Left lung (tissue), 10 donors: ENCODE data around the gene CDK5. TPM values are rescaled to one million over a fixed set of nuclear protein-coding genes. Genes with fewer than 3 reads are reported as not detected.
A peak's percentile ranks its signal among the peaks of the same experiment; 100 is the strongest.
"Not testable (repeated sequence)": the region's sequence is repeated elsewhere in the genome, so short reads cannot be mapped to it uniquely, and the experiment has no call there.

Experiments
- ATAC-seq: fragments of 200-7000 bp; cut with Tn5 transposase; one replicate; pipeline ENCODE4 v1.9.1; 2020; ENCODE audit warnings: moderate library complexity
- DNase-seq, 4 donors: peaks; one replicate each; pipeline ENCODE4 v3.0.0-alpha.2; 2013 to 2020
- H3K27ac ChIP-seq, 2 donors: fragments of 200-600 bp; sonication (generic) in 1 of 2; one replicate each; pipeline versions ENCODE4 v1.5.0 to v1.8.0; 2020 to 2021
- H3K27me3 ChIP-seq, 2 donors: fragments of 200-600 bp; sonication (generic) in 1 of 2; one replicate each; pipeline versions ENCODE4 v1.5.0 to v1.8.0; 2020 to 2021
- H3K36me3 ChIP-seq, 2 donors: fragments of 200-600 bp; sonication (generic) in 1 of 2; one replicate each; pipeline versions ENCODE4 v1.5.0 to v1.8.0; 2020 to 2021
- H3K4me1 ChIP-seq, 2 donors: fragments of 200-600 bp; one replicate each; pipeline ENCODE4 v1.8.0; 2021
- H3K4me3 ChIP-seq, 2 donors: fragments of 200-600 bp; sonication (generic) in 1 of 2; one replicate each; pipeline versions ENCODE4 v1.5.0 to v1.8.0; 2020 to 2021; ENCODE audit warnings: mild to moderate bottlenecking in 1 of 2
- H3K9me3 ChIP-seq, 2 donors: fragments of 200-600 bp; sonication (generic) in 1 of 2; one replicate each; pipeline versions ENCODE4 v1.5.0 to v1.8.0; 2020 to 2021
- intact Hi-C, 2 donors: fragments of 100-400 bp; cut with DNase I; formaldehyde crosslinking; loops; one replicate each; pipeline versions ENCODE4 v1.11.2 to v1.14.2; 2022
- polyA plus RNA-seq, 6 donors: library from polyadenylated mRNA; unstranded; fragments of 120-200 nt; gene quantifications; one replicate each; pipeline ENCODE4 v1.2.1, GENCODE V29; 2013; ENCODE audit not compliant: insufficient read length in 6 of 6
- total RNA-seq, 2 donors: library from RNA; stranded (reverse); fragmentation: NEBNext Ultra II Directional; extraction: Animal tissue kit (Norgen Biotek cat#: 25700); gene quantifications; one replicate each; pipeline ENCODE4 v1.2.1, GENCODE V29; 2021
- TF ChIP-seq, protein P1 (sequence below), 2 donors: fragments of 200-600 bp; sonication (generic) in 1 of 2; IDR thresholded peaks; one replicate each; pipeline versions ENCODE4 v1.5.0 to v1.8.0; 2021; ENCODE audit warnings: antibody characterized with exemption in 2 of 2
- donor health status: DM: no; HTN: yes; CAD: no.
- donor health status: DM: no; HTN: no; CAD: no.

Gene CDK5
- total and polyA plus RNA-seq, 8 donors = 13.8 to 17.1 (median 14.7) TPM

DNA sequence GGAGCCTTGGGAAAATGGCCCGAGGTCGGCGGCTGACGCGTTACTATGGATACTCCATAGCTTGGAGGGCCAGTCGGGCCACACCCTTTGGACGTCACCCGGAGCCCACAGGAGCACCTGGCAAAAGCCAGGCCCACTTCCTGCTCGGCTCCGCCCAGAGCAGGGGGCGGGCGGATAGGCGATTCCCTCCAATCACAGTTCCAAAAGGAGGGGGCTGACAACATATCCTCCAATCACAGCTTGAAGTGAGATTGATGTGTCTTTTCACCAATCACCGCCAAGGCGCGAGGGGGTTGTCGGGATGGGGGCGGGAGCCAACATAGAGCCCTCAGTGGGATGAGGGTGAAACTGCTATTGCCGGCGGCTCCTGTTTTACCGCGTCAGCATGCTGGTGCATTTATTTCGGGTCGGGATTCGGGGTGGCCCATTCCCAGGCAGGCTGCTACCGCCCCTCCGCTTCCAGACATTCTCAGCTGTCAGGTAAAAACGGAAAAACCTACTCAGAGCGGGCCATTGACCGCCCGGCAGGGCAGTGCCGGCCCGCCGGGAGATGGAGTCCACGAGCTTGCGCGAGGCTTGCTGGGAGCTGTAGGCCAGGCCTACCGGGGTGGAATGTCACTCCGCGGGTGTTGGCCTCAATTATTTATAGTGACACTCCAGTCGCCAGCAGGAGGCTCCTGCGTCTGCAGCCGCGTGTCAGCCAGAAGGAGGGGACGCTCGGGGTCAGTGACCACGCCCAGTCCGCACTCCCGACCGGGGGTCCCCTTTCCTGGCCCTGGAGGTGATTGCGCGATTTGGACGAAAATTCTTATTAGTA, 29.4 kb downstream of the CDK5 start, which contains the start of gene ABCB8:
TSS of gene ABCB8 (plus strand) at position 320 of the 817 bp plus-strand sequence. CDS start at position 386, 66 bp downstream.
- H3K9me3 ChIP-seq = no peaks in the 10 kb centered on the region
- ATAC-seq (peak; percentile 95), DNase-seq (peak; percentile 97 to 100 (median 98))
- peak within 1 kb of the TSS; percentile 81 to 89 for H3K27ac ChIP-seq
- intact Hi-C loops = no loop called here
- H3K4me1 ChIP-seq = peaks cover 8 to 11% of the 10 kb centered on the region in 2 donors
- H3K27me3 ChIP-seq = peaks cover 0 to 6% of the 10 kb centered on the region in 2 donors
- H3K4me3 ChIP-seq = peak within 1 kb of the TSS; percentile 65 to 75
- H3K36me3 ChIP-seq = peaks cover 0 to under 1% of the 10 kb centered on the region in 2 donors
- TF ChIP-seq, protein P1, sequence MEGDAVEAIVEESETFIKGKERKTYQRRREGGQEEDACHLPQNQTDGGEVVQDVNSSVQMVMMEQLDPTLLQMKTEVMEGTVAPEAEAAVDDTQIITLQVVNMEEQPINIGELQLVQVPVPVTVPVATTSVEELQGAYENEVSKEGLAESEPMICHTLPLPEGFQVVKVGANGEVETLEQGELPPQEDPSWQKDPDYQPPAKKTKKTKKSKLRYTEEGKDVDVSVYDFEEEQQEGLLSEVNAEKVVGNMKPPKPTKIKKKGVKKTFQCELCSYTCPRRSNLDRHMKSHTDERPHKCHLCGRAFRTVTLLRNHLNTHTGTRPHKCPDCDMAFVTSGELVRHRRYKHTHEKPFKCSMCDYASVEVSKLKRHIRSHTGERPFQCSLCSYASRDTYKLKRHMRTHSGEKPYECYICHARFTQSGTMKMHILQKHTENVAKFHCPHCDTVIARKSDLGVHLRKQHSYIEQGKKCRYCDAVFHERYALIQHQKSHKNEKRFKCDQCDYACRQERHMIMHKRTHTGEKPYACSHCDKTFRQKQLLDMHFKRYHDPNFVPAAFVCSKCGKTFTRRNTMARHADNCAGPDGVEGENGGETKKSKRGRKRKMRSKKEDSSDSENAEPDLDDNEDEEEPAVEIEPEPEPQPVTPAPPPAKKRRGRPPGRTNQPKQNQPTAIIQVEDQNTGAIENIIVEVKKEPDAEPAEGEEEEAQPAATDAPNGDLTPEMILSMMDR (IDR thresholded peaks at IDR 0.05) = peak; percentile 24 to 36

DNA sequence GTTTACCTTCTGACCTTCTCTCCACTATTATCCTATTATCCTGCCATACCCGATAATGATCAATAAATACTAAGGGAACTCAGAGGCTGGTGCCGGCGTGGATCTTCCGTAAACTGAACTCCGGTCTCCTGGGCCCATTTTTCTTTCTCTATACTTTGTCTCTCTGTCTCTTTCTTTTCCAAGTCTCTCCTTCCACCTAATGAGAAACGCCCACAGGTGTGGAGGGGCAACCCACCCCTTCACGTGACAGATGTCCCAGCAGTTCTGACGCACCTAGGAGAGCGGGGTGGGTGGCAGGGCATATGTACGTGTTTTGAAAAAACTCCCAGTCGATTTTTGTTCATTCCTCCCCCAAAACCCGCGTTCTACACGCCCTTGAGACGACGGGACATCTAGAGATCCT, 30.0 kb downstream of the CDK5 start:
- intact Hi-C loops, H3K9me3 ChIP-seq, ATAC-seq, H3K36me3 ChIP-seq, DNase-seq, H3K27me3 ChIP-seq: not testable (repeated sequence)
- Histone ChIP-seq H3K27ac (peak overlapping the region; percentile 81 to 89), H3K4me1 (peaks cover 8 to 11% of the 10 kb centered on the region in 2 donors), H3K4me3 (peak overlapping the region; percentile 65 to 75)

DNA sequence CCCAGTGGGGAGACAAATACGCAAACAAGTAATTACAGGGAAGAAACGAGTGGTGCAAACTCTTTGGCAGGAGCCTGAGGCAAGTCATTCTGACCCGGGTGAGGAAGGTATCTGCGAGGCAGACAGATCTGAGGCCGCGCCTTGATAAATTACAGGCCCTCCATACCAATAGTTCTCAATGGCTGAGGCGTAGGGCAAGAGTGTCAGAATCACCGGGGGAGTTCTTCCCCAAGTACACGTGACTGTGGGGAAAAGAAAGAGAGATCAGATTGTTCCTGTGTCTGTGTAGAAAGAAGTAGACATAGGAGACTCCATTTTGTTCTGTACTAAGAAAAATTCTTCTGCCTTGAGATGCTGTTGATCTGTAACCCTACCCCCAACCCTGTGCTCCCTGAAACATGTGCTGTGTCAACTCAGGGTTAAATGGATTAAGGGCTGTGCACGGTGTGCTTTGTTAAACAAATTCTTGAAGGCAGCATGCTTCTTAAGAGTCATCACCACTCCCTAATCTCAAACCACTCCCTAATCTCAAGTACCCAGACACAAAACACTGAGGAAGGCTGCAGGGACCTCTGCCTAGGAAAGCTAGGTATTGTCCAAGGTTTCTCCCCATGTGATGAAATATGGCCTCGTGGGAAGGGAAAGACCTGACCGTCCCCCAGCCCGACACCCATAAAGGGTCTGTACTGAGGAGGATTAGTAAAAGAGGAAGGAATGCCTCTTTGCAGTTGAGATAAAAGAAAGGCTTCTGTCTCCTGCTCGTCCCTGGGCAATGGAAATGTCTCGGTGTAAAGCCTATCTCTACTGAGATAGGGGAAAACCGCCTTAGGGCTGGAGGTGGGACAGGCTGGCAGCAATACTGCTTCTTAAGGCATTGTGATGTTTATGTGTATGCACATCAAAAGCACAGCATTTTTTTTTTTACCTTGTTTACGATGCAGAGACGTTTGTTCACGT, 30.6 kb downstream of the CDK5 start:
- DNase-seq, H3K36me3 ChIP-seq, intact Hi-C loops, ATAC-seq, H3K9me3 ChIP-seq: not testable (repeated sequence)
- Histone ChIP-seq H3K4me1 (peaks cover 8 to 11% of the 10 kb centered on the region in 2 donors), H3K4me3 (peak overlapping the region; percentile 65 to 75), H3K27me3 (peaks cover 0 to 14% of the 10 kb centered on the region in 2 donors), H3K27ac (peak overlapping the region; percentile 81 to 89)

DNA sequence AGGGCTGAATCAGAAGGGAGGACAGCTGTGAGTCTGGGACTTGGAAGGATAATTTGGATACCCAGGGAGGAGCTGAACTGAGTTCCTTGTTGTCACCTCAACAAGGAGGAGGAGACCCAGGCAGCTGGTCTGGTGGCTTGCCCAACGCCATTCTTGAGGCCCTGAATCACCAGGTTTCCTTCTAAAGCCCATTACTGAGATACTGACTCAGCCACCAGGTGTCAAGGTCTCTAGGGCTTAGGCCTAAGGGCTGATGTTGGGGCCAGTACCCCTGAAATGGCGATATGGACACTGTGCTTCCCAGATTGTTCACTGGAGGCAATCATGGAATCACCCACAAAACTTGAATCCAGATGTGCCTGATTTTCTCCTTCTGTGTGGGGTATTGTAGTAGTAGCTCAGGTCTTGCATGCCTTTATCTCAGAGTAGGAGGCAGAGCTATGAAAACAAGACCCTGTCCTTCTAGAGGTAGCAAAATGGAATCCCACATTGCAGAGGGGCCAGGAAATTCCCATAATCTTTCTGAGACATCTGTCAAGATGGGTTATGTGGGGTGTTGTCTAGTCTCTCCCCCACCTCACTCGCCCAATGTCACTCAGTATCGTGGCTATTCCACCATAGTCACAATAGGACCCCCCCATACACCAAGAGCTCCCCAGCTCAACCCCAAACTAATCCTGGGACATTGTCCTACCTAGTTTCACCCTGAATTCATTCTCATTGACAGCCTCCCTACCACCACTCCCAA, 31.6 kb downstream of the CDK5 start:
- DNase-seq (peak in 1 of 4 donors; percentile 26), ATAC-seq (no peak)
- Histone ChIP-seq H3K36me3 (no peaks in the 10 kb centered on the region), H3K27ac (no peak overlapping the region), H3K4me3 (no peak overlapping the region), H3K4me1 (peaks cover 8 to 11% of the 10 kb centered on the region in 2 donors), H3K27me3 (peaks cover 0 to 24% of the 10 kb centered on the region in 2 donors), H3K9me3 (no peaks in the 10 kb centered on the region)
- intact Hi-C loops = no loop called here
- TF ChIP-seq, protein P1 (IDR thresholded peaks at IDR 0.05) = no peak

DNA sequence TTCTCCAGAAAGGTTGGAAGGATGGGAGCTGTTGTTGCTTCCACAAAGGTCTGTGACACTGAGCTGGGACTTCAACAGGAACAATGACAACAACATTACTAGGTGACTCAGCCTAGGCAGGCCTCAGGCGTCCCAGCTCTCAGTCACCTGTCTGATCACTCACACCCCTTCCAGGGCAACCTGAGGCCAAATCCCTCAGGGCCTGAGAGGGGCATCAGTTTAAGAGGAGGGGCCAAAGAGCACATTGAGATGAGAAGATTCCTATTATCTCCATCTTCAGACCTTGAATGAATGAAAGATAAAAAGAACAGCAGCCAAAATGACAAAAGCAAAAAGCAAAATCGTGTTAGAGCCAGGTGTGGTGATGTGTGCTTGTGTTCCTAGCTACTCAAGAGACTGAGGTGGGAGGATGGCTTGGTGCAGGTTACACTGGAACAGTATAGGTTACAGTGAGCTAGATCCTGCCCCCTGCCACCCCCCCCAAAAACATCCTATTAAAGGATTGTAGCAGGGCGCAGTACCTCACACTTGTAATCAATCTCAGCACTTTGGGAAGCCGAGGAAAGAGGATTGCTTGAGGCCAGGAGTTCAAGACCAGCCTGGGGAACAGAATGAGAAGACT, 33.2 kb downstream of the CDK5 start, which contains the start of gene ATG9B:
TSS of gene ATG9B (minus strand) at position 60 of the 622 bp plus-strand sequence. CDS start 71 bp downstream, outside the sequence.
- Histone ChIP-seq H3K27me3 (peaks cover 0 to 39% of the 10 kb centered on the region in 2 donors), H3K4me1 (peaks cover 8 to 9% of the 10 kb centered on the region in 2 donors), H3K4me3 (no peak within 1 kb of the TSS), H3K27ac (no peak within 1 kb of the TSS), H3K9me3 (no peaks in the 10 kb centered on the region), H3K36me3 (no peaks in the 10 kb centered on the region)
- no peak for ATAC-seq
- TF ChIP-seq, protein P1 (IDR thresholded peaks at IDR 0.05) = no peak
- intact Hi-C loops = no loop called here
- DNase-seq = no peak
